Endothelial cell of umbilical vein (primary cell): ENCODE data around the gene URM1. TPM values are rescaled to one million over a fixed set of nuclear protein-coding genes. Genes with fewer than 3 reads are reported as not detected.

Source experiments
- BruUV-seq: library from RNA; stranded (reverse); fragments of 400-500 nt; replicated peaks from 2 replicates; lab custom pipeline; 2021; lab: Mats Ljungman, UMichigan
- CTCF ChIA-PET: fragments of 300-600, 350-600 bp; sonication (Branson Sonifier 250); formaldehyde crosslinking; loops from one replicate; lab custom pipeline; 2021; ENCODE audit warnings: antibody characterized with exemption, inconsistent platforms; lab: Charles Lee
- POLR2A ChIA-PET: fragments of 300-600, 350-600 bp; sonication (Branson Sonifier 250); formaldehyde crosslinking; loops from one replicate; lab custom pipeline; 2021; ENCODE audit warnings: antibody characterized with exemption, inconsistent platforms; lab: Charles Lee
- DNase-seq: peaks from one replicate; pipeline ENCODE4 v3.0.0-alpha.2; 2011; ENCODE audit warnings: low read depth, low spot score
- FAIRE-seq: peaks from 2 replicates; lab custom pipeline; 2011; peaks lifted over from hg19 to GRCh38; lab: Jason Lieb, UNC
- H2AFZ ChIP-seq: 2 replicates; pipeline ENCODE4 v1.6.0; 2012; ENCODE audit warnings: low read depth, low read length, control low read depth, inconsistent platforms
- H3K27ac ChIP-seq: 2 replicates; pipeline ENCODE4 v1.5.1; 2011; ENCODE audit warnings: low read depth, mild to moderate bottlenecking, control low read depth, low read length, moderate library complexity; ENCODE audit not compliant: insufficient read depth
- H3K27me3 ChIP-seq, 2 experiments: 2 replicates each; pipeline versions ENCODE4 v1.6.0 to v1.6.1; 2011; ENCODE audit warnings: low read length in 2 of 2, mixed read lengths in 1 of 2; ENCODE audit not compliant: control insufficient read depth in 2 of 2, insufficient read depth in 2 of 2
- H3K36me3 ChIP-seq, 2 experiments: 2 replicates in 1 of 2; 3 replicates in 1 of 2; pipeline ENCODE4 v1.5.1; 2011; ENCODE audit warnings: low read length in 2 of 2, mild to moderate bottlenecking in 1 of 2, moderate library complexity in 1 of 2; ENCODE audit not compliant: control insufficient read depth in 2 of 2, insufficient read depth in 2 of 2; ENCODE audit errors: extremely low read depth in 1 of 2
- H3K4me1 ChIP-seq: 3 replicates; pipeline ENCODE4 v1.5.1; 2011; ENCODE audit warnings: mild to moderate bottlenecking, low read length; ENCODE audit not compliant: control insufficient read depth, insufficient read depth; ENCODE audit errors: extremely low read depth
- H3K4me2 ChIP-seq: 2 replicates; pipeline ENCODE4 v1.6.1; 2011; ENCODE audit warnings: low read length, control low read depth, mixed read lengths; ENCODE audit not compliant: insufficient read depth
- H3K4me3 ChIP-seq, 3 experiments: fragments of 200-600 bp in 1 of 3; sonication (generic), shearing (Covaris generic) in 1 of 3; replicated peaks in 1 of 3; 2 replicates each; pipeline ENCODE4 v1.5.1; 2011 to 2016; ENCODE audit warnings: control low read depth in 3 of 3, low read length in 3 of 3, mild to moderate bottlenecking in 2 of 3, inconsistent platforms in 1 of 3, low read depth in 1 of 3, moderate library complexity in 1 of 3; ENCODE audit not compliant: insufficient read depth in 1 of 3
- H3K79me2 ChIP-seq: 2 replicates; pipeline ENCODE4 v1.6.0; 2012; ENCODE audit warnings: low read length, inconsistent platforms; ENCODE audit not compliant: control insufficient read depth, insufficient read depth
- H3K9ac ChIP-seq: replicated peaks from 2 replicates; pipeline ENCODE3; 2011; ENCODE audit warnings: low read length, control low read depth; ENCODE audit not compliant: insufficient read depth; ENCODE audit errors: extremely low read depth
- H3K9me1 ChIP-seq: replicated peaks from 3 replicates; pipeline ENCODE4 v1.6.0; 2011; ENCODE audit warnings: mild to moderate bottlenecking, low read length; ENCODE audit not compliant: control insufficient read depth, insufficient read depth; ENCODE audit errors: extremely low read depth
- H3K9me3 ChIP-seq: replicated peaks from 2 replicates; pipeline ENCODE4 v1.5.1; 2012; ENCODE audit warnings: low read length, inconsistent platforms; ENCODE audit not compliant: control insufficient read depth, insufficient read depth
- H4K20me1 ChIP-seq: replicated peaks from 2 replicates; pipeline ENCODE3; 2011; ENCODE audit warnings: mild to moderate bottlenecking, low read length; ENCODE audit not compliant: control insufficient read depth, insufficient read depth; ENCODE audit errors: extremely low read depth
- EZH2 ChIP-seq: IDR thresholded peaks from 2 replicates; pipeline ENCODE4 v1.6.1; 2012; ENCODE audit warnings: borderline replicate concordance, low read depth, mild to moderate bottlenecking, moderate library complexity, low read length, inconsistent platforms; ENCODE audit not compliant: severe bottlenecking
- FOS ChIP-seq: IDR thresholded peaks from 2 replicates; pipeline ENCODE4 v1.6.1; 2011; ENCODE audit warnings: mild to moderate bottlenecking, low read length, moderate library complexity, borderline replicate concordance; ENCODE audit not compliant: insufficient read depth
- GATA2 ChIP-seq: IDR thresholded peaks from 2 replicates; pipeline ENCODE4 v1.7.0; 2011; ENCODE audit warnings: low read depth, mild to moderate bottlenecking, moderate library complexity, mixed read lengths, low read length; ENCODE audit not compliant: insufficient read length, insufficient read depth
- JUN ChIP-seq: IDR thresholded peaks from 2 replicates; pipeline ENCODE4 v1.6.1; 2011; ENCODE audit warnings: borderline replicate concordance, low read depth; ENCODE audit not compliant: insufficient read length, insufficient read depth
- MYC ChIP-seq: IDR thresholded peaks from one replicate; pipeline ENCODE4 v1.6.1; 2011; ENCODE audit warnings: mild to moderate bottlenecking, low read depth, low read length
- POLR2AphosphoS5 ChIP-seq: IDR thresholded peaks from 2 replicates; pipeline ENCODE4 v1.6.1; 2012; ENCODE audit warnings: low read depth, mild to moderate bottlenecking, control low read depth, low read length, moderate library complexity; ENCODE audit not compliant: insufficient read depth
- dilution Hi-C: fragments of 300-500 bp; cut with MboI; formaldehyde crosslinking; loops from one replicate; pipeline ENCODE4 v1.15.0; 2019; ENCODE audit warnings: low sequenced_read_pairs; ENCODE audit not compliant: extremely low pct_ligation_motif_present
- intact Hi-C: fragments of 100-400 bp; cut with micrococcal nuclease; formaldehyde crosslinking; loops from one replicate; pipeline ENCODE4 v1.10.0; 2022
- polyA plus RNA-seq, 4 experiments: library from polyadenylated mRNA; depleted of rRNA in 3 of 4; stranded (reverse) in 3 of 4; unstranded in 1 of 4; fragments of >200 nt; gene quantifications; 2 replicates each; pipeline versions ENCODE4 v1.2.1 to v1.2.3, GENCODE V29; 2011 to 2012; ENCODE audit warnings: missing spikeins in 1 of 4
- total RNA-seq: library from RNA; stranded (reverse); gene quantifications from 2 replicates; pipeline ENCODE4 v1.2.3, GENCODE V29; 2021
- TF ChIP-seq, protein P1 (sequence below), 2 donors: IDR thresholded peaks; 1 replicate in 1 of 2; 2 replicates in 1 of 2; pipeline ENCODE4 v1.5.1; 2011; ENCODE audit warnings: low read length in 2 of 2, mild to moderate bottlenecking in 2 of 2, moderate library complexity in 2 of 2, control low read depth in 1 of 2, inconsistent platforms in 1 of 2, low read depth in 1 of 2; ENCODE audit not compliant: insufficient read depth in 1 of 2; ENCODE audit errors: extremely low read depth in 1 of 2
- TF ChIP-seq, protein P2 (sequence below): IDR thresholded peaks from 2 replicates; pipeline ENCODE4 v1.6.1; 2011; ENCODE audit not compliant: insufficient read depth, insufficient read length

Gene URM1
- total and polyA plus RNA-seq, 2 donors (not counting 3 experiments of a cell fraction or from before 2014, with no cell fraction given) = 86.5 to 100 TPM

DNA sequence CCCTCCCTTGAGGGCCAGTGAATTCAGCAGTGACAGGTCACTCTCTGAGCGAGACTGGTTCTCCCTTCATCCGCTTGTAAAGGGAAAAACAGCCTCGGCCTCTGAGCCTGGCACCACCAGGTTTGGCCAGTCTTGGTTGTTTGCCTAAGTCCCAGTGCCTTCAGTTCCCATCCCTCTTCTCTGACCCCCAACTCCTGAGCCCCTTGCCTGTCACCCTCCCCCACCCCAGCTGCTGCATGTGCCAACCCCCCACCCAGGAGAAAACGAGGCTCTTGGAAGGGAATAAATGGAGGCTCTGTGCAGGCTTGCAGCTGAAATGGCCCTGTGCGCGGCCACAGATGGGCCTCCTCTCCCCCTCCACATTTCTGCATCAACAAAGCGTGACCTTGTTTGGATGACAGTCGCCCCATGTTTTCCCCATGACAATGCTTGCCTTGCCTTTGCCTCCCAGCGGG lies 3.1 kb downstream of the URM1 start:
- no peak overlapping the region for H2AFZ ChIP-seq
- H3K4me3 ChIP-seq = no peak overlapping the region
- H3K4me1 ChIP-seq = peaks cover 17% of the 10 kb centered on the region
- H3K9me3 ChIP-seq = no peaks in the 10 kb centered on the region
- no peak overlapping the region for H3K4me2 ChIP-seq
- POLR2A ChIA-PET = no interaction called here
- no peaks in the 10 kb centered on the region for H4K20me1 ChIP-seq
- H3K36me3 ChIP-seq = peaks cover 0 to 5% of the 10 kb centered on the region in 2 experiments
- no TSS peak for BruUV-seq
- no peak overlapping the region for H3K27ac ChIP-seq
- peaks cover 48% of the 10 kb centered on the region for H3K79me2 ChIP-seq
- no peak overlapping the region for H3K9ac ChIP-seq
- TF ChIP-seq POLR2AphosphoS5 = no peak
- no peak for TF ChIP-seq EZH2
- TF ChIP-seq, protein P1, sequence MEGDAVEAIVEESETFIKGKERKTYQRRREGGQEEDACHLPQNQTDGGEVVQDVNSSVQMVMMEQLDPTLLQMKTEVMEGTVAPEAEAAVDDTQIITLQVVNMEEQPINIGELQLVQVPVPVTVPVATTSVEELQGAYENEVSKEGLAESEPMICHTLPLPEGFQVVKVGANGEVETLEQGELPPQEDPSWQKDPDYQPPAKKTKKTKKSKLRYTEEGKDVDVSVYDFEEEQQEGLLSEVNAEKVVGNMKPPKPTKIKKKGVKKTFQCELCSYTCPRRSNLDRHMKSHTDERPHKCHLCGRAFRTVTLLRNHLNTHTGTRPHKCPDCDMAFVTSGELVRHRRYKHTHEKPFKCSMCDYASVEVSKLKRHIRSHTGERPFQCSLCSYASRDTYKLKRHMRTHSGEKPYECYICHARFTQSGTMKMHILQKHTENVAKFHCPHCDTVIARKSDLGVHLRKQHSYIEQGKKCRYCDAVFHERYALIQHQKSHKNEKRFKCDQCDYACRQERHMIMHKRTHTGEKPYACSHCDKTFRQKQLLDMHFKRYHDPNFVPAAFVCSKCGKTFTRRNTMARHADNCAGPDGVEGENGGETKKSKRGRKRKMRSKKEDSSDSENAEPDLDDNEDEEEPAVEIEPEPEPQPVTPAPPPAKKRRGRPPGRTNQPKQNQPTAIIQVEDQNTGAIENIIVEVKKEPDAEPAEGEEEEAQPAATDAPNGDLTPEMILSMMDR (IDR thresholded peaks at IDR 0.05; ENCODE audit: extremely low read depth in 1 of 2, insufficient read depth in 1 of 2, low read depth in 1 of 2, low read length in 2 of 2) = no peak
- TF ChIP-seq FOS = no peak
- TF ChIP-seq, protein P2, sequence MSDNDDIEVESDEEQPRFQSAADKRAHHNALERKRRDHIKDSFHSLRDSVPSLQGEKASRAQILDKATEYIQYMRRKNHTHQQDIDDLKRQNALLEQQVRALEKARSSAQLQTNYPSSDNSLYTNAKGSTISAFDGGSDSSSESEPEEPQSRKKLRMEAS = no peak
- TF ChIP-seq GATA2 = no peak
- no peak for TF ChIP-seq MYC
- no peak for TF ChIP-seq JUN
- dilution Hi-C loops = no loop called here
- CTCF ChIA-PET = no interaction called here
- no peaks in the 10 kb centered on the region for H3K27me3 ChIP-seq
- intact Hi-C loops = no loop called here
- FAIRE-seq (no peak), DNase-seq (no peak)
- no peaks in the 10 kb centered on the region for H3K9me1 ChIP-seq
